ENCODE measurements around the gene ALK.

- TF ChIP-seq EZH2 (IDR thresholded peaks at IDR 0.05; ENCODE audit: low read length, unreplicated experiment) (no peak), CTCF (conservative IDR thresholded peaks at IDR 0.05; ENCODE audit: low read depth, low read length) (no peak), EZH2phosphoT487 (IDR thresholded peaks at IDR 0.05; ENCODE audit: borderline replicate concordance, low read length) (no peak)
Measured at GRCh38 chr2:29729932-29730331, 191.5 kb downstream of the ALK start.
